Measurements from ENCODE around the gene RRP9.

RRP9 gene

GRCh38 chr3:51954713-51955112, 13.0 kb upstream of the RRP9 start:
- no peak for DNase-seq (ENCODE audit: low spot score)
- no peak overlapping the region for H3K4me3 ChIP-seq
- TF ChIP-seq CTCF (IDR thresholded peaks at IDR 0.05): no peak
- no peak overlapping the region for H3K27ac ChIP-seq

DNA sequence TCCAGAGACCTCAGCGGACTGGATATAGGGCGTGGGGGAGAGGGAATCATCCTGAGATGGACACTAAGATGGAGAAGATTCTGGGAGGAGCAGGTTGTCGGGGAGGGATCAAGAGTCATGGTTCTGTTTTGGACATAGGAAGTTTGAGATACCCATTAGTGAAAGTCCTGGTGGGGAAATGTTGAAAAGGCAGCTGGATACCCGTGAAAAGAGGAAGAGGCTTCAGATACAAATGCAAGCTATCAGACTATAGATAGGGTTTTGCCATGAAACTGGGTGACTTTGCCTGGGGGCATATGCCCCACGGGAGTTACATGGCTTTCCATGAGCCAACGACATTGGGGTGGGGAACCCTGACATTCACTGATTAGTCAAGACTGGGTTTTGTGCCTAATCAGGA, 12.4 kb upstream of the RRP9 start:
- Histone ChIP-seq H3K27ac (no peak overlapping the region), H3K4me3 (no peak overlapping the region)
- DNase-seq (ENCODE audit: low spot score): no peak
- no peak for TF ChIP-seq CTCF (IDR thresholded peaks at IDR 0.05)

GRCh38 chr3:51953445-51953844, 11.7 kb upstream of the RRP9 start:
- no peak for DNase-seq (ENCODE audit: low spot score)
- no peak overlapping the region for H3K4me3 ChIP-seq
- no peak for TF ChIP-seq CTCF (IDR thresholded peaks at IDR 0.05)
- H3K27ac ChIP-seq: no peak overlapping the region

GRCh38 chr3:51950899-51951298, 9.2 kb upstream of the RRP9 start:
- TF ChIP-seq CTCF (IDR thresholded peaks at IDR 0.05): no peak
- H3K27ac ChIP-seq: no peak overlapping the region

DNA sequence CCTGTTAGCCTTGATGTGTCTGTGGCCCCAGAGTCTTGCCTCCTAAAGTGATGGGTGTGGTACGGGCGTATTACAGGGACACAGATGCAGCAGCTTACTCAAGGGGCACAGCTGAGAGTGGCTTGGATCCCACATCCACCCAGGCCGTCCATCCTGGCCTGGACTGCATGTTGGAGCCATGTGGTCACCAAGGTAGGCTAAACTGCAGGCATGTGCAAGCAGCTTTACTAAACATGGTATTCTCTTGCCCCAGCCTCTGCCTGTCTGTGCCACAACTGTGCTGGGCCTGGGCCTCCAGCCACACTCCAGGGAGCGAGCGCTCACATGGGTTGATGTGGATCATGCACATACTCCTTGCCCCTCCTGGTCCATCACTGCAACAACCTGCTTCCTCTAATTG, 7.4 kb upstream of the RRP9 start:
- H3K4me3 ChIP-seq: no peak overlapping the region
- DNase-seq (ENCODE audit: low spot score): no peak
- TF ChIP-seq CTCF (IDR thresholded peaks at IDR 0.05): no peak
- no peak overlapping the region for H3K27ac ChIP-seq

More at GRCh38 chr3:51950899-51951298, 9.2 kb upstream of the RRP9 start:
- no peak overlapping the region for H3K4me3 ChIP-seq
- no peak for DNase-seq (ENCODE audit: low spot score)

GRCh38 chr3:51948016-51948580, 6.4 kb upstream of the RRP9 start:
- no peak overlapping the region for H3K27ac ChIP-seq
- no peak for TF ChIP-seq CTCF (IDR thresholded peaks at IDR 0.05)
- no peak for DNase-seq (ENCODE audit: low spot score)

DNA sequence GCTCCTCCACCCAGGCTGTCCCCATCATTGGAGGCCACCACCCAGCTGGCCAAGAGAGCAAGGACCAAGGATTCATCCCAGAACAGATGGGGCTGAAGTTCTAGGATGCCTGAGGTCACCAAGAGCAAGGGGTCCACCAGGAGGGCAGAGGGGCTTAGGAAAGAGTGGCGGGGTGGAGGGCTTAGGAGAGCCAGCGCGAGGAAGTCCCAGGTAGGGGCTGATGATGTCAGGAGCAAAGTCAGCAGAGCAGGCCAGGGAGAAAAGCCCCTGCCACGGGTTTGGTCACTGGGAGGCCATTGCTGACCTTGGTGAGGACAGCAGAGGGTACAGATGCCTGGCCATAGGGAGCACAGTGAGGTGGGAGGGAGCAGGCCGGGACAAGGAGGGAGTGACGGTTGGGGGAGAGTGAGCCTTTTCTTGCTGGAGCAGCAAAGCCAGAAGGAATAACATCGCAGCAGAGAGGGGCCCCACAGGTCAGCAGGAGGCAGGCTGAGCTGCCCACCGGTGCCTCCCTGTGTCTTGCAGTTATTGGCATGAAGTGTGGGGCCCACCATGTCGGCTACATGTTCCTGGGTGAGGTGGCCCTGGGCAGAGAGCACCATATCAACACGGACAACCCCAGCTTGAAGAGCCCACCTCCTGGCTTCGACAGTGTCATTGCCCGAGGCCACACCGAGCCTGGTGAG, 5.7 kb upstream of the RRP9 start:
- no peak for DNase-seq (ENCODE audit: low spot score)
- no peak for TF ChIP-seq CTCF (IDR thresholded peaks at IDR 0.05)
- Histone ChIP-seq H3K27ac (no peak overlapping the region), H3K4me3 (no peak overlapping the region)

More at GRCh38 chr3:51948016-51948580, 6.4 kb upstream of the RRP9 start:
- no peak overlapping the region for H3K4me3 ChIP-seq

All from coronary artery (tissue), 2 donors.